C4-2B (cell line): Measurements from ENCODE around the gene ABHD17A.

Source experiments
- H3K27ac ChIP-seq: fragments of 450-650 bp; 2 replicates; pipeline ENCODE4 v1.5.1; 2017
- ZFX ChIP-seq: fragments of 450-650 bp; IDR thresholded peaks from 2 replicates; pipeline ENCODE4 v1.6.1; 2017
- TF ChIP-seq, protein P1 (sequence below): fragments of 450-650 bp; conservative IDR thresholded peaks from 2 replicates; pipeline ENCODE4 v1.5.1; 2017; ENCODE audit warnings: mild to moderate bottlenecking

ABHD17A gene

DNA sequence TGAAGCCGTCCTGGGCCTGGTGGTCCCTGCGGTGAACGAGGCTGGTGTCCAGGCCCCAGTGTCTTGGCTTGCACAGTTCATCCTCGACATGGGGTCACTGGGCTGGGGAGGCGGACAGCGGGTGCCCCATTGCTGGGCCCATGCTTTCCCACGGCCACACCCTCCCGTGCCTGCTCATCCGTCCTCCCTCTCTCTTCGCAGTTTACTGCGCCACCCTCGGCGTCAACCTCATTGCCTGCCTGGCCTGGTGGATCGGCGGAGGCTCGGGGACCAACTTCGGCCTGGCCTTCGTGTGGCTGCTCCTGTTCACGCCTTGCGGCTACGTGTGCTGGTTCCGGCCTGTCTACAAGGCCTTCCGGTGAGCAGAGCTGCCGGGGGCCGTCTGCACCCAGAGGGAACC lies 32.6 kb upstream of the ABHD17A start:
- no peak overlapping the region for H3K27ac ChIP-seq

DNA sequence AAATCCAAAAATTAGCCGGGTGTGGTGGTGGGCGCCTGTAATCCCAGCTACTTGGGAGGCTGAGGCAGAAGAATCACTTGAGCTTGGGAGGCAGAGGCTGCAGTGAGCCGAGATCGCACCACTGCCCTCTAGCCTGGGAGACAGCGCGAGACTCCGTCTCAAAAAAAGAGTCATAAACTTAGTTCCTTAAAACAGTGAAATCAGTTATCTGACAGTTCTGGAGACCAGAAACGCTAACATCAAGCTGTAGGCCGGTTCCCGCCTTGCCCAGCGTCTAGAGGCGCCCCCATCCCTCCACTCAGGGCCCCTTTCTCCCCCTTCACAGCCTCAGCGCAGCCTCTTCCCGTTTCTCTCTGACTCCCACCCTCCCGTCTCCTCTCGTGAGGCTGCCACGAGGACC lies 31.9 kb upstream of the ABHD17A start:
- no peak overlapping the region for H3K27ac ChIP-seq
- TF ChIP-seq, protein P1, sequence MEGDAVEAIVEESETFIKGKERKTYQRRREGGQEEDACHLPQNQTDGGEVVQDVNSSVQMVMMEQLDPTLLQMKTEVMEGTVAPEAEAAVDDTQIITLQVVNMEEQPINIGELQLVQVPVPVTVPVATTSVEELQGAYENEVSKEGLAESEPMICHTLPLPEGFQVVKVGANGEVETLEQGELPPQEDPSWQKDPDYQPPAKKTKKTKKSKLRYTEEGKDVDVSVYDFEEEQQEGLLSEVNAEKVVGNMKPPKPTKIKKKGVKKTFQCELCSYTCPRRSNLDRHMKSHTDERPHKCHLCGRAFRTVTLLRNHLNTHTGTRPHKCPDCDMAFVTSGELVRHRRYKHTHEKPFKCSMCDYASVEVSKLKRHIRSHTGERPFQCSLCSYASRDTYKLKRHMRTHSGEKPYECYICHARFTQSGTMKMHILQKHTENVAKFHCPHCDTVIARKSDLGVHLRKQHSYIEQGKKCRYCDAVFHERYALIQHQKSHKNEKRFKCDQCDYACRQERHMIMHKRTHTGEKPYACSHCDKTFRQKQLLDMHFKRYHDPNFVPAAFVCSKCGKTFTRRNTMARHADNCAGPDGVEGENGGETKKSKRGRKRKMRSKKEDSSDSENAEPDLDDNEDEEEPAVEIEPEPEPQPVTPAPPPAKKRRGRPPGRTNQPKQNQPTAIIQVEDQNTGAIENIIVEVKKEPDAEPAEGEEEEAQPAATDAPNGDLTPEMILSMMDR, result no peak
- TF ChIP-seq ZFX, result no peak

More for the DNA sequence above, 32.6 kb upstream of the ABHD17A start:
- TF ChIP-seq ZFX, result no peak
- TF ChIP-seq, protein P1, result no peak

DNA sequence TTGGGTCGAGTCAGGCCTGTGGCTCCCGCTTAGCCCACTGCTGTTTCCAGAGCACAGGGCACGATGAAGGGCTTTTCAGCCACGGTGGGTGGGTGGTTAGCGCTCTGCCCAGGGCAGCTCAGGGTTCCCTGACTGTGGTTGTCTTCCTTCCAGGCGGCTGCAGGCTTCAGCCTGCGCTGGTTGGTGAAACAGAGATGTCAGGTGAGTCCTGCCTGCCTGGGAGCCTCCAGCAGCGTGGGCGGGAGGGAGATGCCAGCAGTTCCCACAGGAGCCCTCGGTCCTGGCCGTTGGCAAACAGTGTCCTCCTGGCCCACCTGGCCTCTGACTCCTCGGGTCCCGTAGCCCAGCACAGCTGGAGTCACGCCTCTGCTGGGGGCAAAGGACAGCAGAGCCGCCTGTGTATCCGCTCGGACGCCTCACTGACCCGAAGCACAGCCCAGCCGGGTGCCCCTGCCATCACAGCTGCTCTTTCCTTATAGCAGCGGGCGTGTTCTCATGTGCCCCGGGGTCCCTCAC lies 29.6 kb upstream of the ABHD17A start:
- no peak overlapping the region for H3K27ac ChIP-seq
- TF ChIP-seq, protein P1, result no peak
- no peak for TF ChIP-seq ZFX

DNA sequence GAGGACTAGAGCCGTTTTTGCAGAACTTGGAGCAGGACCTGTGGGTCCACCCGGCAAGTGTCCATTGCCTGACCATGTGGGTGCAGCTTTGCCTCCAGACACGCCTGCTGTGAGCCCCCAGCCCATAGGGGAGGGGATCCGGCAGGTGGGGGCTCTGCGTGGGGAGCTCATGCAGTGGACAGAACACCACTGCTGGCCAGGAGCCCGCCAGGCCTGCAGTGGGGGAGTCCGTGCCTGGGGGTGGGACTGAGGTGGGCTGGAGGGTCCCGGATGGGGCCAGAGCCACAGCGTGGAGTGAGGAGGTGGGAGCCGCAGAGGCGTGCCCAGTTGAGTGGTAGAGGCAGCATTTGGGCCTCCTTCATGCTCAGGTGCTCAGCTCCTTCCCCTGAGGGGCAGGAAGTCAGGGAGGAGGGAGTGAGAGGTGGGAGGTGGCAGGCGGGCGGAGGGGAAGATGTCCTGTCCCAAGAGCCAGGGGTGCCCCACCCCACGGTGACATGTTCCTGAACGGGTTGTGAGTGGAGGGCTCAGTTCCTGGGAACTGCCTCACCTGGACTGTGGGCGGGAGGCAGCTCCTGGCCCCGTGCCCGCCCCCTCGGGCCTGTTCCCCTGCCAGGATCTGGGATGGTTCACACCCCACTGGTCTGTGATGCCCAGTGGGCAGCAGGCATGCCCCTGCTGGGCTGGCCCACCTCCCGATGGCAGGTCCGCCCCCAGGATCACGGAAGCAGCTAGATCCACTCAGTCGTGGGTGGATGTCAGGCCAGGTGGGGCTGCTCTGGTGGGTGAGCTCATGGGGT lies 28.7 kb upstream of the ABHD17A start:
- no peak overlapping the region for H3K27ac ChIP-seq
- no peak for TF ChIP-seq ZFX
- TF ChIP-seq, protein P1, result no peak

DNA sequence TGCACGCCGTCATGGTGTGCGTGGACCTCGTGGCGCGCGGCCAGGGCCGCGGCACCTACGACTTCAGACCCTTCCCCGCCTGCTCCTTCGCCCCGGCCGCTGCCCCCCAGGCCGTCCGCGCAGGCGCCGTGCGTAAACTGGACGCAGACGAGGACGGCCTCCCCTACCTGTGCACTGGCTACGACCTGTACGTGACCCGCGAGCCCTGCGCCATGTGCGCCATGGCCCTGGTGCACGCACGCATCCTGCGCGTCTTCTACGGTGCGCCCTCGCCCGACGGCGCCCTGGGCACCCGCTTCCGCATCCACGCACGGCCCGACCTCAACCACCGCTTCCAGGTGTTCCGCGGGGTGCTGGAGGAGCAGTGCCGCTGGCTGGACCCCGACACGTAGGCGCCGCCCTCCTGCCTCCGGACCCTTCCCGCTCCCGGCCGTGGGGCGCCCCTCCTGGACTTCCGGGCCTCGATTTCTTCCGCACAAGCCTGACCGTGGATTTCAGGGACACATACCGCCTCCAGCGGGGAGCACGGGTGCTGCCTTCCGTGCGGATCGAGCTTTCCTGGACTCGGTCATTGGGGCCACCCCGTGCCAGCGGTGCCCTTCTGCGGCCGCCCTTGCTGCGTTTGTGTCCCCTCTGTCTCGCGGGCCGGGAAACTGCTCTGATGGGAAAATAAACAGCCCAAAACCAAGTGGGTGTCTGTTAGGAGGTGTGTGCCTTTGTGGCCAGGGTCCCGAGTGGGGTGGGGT lies 27.6 kb upstream of the ABHD17A start:
- TF ChIP-seq, protein P1, result no peak
- TF ChIP-seq ZFX, result no peak

DNA sequence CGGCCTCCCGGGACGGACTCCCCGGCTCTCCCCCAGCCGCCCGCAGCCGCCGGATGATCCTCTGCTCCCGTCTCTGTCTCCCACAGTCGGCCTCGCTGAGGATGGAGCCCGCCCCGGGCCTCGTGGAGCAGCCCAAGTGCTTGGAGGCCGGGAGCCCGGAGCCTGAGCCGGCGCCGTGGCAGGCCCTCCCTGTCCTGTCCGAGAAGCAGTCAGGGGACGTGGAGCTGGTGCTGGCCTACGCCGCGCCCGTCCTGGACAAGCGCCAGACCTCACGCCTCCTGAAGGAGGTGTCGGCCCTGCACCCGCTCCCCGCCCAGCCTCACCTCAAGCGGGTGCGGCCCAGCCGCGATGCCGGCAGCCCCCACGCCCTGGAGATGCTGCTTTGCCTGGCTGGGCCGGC lies 26.7 kb upstream of the ABHD17A start:
- TF ChIP-seq ZFX, result no peak
- TF ChIP-seq, protein P1, result no peak
- no peak overlapping the region for H3K27ac ChIP-seq

More for the DNA sequence above, 27.6 kb upstream of the ABHD17A start:
- H3K27ac ChIP-seq, result no peak overlapping the region

DNA sequence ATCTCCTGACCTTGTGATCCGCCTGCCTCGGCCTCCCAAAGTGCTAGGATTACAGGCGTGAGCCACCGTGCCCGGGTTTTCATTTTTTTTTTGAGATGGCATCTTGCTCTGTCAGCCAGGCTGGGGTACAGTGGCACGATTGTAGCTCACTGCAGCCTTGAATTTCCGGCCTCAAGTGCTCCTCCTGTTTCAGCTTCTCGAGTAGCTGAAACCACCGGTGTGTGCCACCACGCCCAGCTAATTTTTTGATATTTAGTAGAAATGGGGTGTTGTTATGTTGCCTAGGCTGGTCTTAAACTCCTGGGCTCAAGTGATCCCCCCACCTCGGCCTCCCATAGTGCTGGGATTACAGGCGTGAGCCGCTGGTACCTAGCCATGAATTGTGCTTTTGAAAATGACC lies 25.8 kb upstream of the ABHD17A start:
- no peak overlapping the region for H3K27ac ChIP-seq
- TF ChIP-seq, protein P1, result no peak
- TF ChIP-seq ZFX, result no peak
